ENCODE measurements around the gene RASA4B.

DNA sequence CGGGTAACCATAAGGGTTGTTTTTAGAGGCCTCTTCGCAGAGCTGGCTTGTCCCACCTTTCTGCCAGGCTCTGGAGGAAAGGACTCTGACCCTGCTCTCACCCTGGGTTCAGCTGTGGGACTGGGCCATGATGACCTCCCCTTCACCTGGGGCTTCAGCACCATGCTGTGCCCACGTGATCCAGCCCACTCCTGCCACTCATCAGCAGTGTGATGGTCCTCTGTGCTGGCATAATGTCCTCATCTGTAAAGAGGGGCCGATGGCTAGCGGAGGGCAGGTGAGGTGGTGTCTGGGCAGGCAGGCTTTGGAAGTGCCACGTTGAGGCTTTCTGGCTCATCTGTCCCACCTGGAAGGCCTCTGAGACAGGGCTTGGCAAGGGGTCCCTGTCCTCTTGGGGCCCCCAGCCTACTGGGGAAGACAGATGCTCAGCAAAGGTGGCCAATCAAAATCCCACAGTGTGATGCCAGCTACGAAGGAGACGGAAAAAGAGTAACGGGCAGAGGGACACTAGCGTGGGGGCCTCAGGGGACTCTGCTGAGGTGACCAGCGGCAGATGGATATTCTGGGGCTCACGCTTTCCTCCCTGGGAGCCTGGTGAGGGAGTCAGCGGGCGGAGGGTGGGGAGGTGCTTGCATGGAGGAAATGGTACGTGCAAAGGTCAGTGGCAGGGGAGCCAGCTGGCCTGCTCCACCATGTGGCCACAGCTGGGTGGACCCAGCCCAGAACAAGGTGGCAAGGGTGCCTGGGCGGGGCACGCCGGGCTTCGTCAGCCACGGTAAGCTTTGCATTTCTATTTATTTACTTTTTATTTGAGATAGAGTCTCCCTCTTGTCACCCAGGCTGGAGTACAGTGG, 47.4 kb downstream of the RASA4B start:
- no peak for TF ChIP-seq POLR2AphosphoS5 (IDR thresholded peaks at IDR 0.05; ENCODE audit: insufficient read depth in 1 of 2, low read depth in 1 of 2)
- TF ChIP-seq, protein P1, sequence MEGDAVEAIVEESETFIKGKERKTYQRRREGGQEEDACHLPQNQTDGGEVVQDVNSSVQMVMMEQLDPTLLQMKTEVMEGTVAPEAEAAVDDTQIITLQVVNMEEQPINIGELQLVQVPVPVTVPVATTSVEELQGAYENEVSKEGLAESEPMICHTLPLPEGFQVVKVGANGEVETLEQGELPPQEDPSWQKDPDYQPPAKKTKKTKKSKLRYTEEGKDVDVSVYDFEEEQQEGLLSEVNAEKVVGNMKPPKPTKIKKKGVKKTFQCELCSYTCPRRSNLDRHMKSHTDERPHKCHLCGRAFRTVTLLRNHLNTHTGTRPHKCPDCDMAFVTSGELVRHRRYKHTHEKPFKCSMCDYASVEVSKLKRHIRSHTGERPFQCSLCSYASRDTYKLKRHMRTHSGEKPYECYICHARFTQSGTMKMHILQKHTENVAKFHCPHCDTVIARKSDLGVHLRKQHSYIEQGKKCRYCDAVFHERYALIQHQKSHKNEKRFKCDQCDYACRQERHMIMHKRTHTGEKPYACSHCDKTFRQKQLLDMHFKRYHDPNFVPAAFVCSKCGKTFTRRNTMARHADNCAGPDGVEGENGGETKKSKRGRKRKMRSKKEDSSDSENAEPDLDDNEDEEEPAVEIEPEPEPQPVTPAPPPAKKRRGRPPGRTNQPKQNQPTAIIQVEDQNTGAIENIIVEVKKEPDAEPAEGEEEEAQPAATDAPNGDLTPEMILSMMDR (IDR thresholded peaks at IDR 0.05) = no peak
